Fibroblast of skin of abdomen (primary cell): ENCODE data around the gene SLC24A4.

Experiments
- DNase-seq: peaks from one replicate; pipeline ENCODE4 v3.0.0-alpha.2; 2013

Gene SLC24A4

GRCh38 chr14:92460541-92460915 lies 137.6 kb downstream of the SLC24A4 start:
- no peak for DNase-seq

GRCh38 chr14:92460916-92461579 lies 138.1 kb downstream of the SLC24A4 start:
- DNase-seq: peak; percentile 67

- no peak for DNase-seq
These were observed 138.9 kb downstream of the SLC24A4 start for GRCh38 chr14:92461891-92462290.

- no peak for DNase-seq
These were observed 139.6 kb downstream of the SLC24A4 start for GRCh38 chr14:92462568-92462967.

GRCh38 chr14:92463141-92463540 lies 140.2 kb downstream of the SLC24A4 start:
- DNase-seq: no peak

- no peak for DNase-seq
These were observed 141.2 kb downstream of the SLC24A4 start for GRCh38 chr14:92464156-92464555.

GRCh38 chr14:92464716-92465115 lies 141.8 kb downstream of the SLC24A4 start:
- no peak for DNase-seq

GRCh38 chr14:92465353-92466055 lies 142.5 kb downstream of the SLC24A4 start:
- no peak for DNase-seq

- DNase-seq: no peak
These were observed 143.1 kb downstream of the SLC24A4 start for GRCh38 chr14:92466059-92466458.

- no peak for DNase-seq
These were observed 146.6 kb downstream of the SLC24A4 start for GRCh38 chr14:92469515-92469914.

- peak; percentile 97 for DNase-seq
These were observed 147.2 kb downstream of the SLC24A4 start for GRCh38 chr14:92470215-92470614.

- peak; percentile 38 for DNase-seq
These were observed 147.8 kb downstream of the SLC24A4 start for GRCh38 chr14:92470811-92471210.

GRCh38 chr14:92471919-92472318 lies 149.0 kb downstream of the SLC24A4 start:
- DNase-seq: peak; percentile 93

- DNase-seq: no peak
These were observed 149.9 kb downstream of the SLC24A4 start for GRCh38 chr14:92472860-92473259.

- peak; percentile 69 for DNase-seq
These were observed 150.4 kb downstream of the SLC24A4 start for GRCh38 chr14:92473261-92473968.

- peak; percentile 58 for DNase-seq
These were observed 151.1 kb downstream of the SLC24A4 start for GRCh38 chr14:92473969-92474535.

GRCh38 chr14:92475037-92475436 lies 152.1 kb downstream of the SLC24A4 start:
- DNase-seq: no peak

- DNase-seq: no peak
These were observed 152.7 kb downstream of the SLC24A4 start for GRCh38 chr14:92475451-92476187.

GRCh38 chr14:92480856-92481255 lies 157.9 kb downstream of the SLC24A4 start:
- no peak for DNase-seq

GRCh38 chr14:92481386-92481785 lies 158.4 kb downstream of the SLC24A4 start:
- peak; percentile 72 for DNase-seq

- no peak for DNase-seq
These were observed 159.0 kb downstream of the SLC24A4 start for GRCh38 chr14:92481811-92482555.
